22Rv1 (cell line): Measurements from ENCODE around the gene MCM3.

Experiments used
- ZFX ChIP-seq: fragments of 450-650 bp; IDR thresholded peaks from 2 replicates; pipeline ENCODE4 v1.6.1; 2017; ENCODE audit warnings: antibody characterized with exemption, borderline replicate concordance
- TF ChIP-seq, protein P1 (sequence below): fragments of 450-650 bp; IDR thresholded peaks from 2 replicates; pipeline ENCODE4 v1.5.1; 2017; ENCODE audit warnings: mild to moderate bottlenecking

DNA sequence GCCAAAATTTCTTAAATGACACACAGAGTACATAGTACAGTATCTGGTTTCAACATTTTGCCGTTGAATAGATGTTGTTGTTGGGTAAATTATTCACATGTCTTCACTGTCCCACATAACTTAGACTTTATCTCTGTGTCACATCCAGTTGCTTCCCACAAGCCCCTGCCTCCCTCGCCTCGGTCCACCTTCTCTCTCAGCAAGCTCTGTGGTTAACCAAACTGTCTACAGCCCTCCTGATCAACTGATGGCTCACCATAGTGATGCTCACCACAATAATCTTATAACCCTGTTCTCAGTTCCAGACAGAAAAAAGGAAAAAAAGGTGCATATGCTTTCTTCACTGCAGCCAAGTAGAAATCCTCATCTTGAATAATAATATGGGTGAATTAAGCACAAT lies 63.2 kb downstream of the MCM3 start:
- TF ChIP-seq, protein P1, sequence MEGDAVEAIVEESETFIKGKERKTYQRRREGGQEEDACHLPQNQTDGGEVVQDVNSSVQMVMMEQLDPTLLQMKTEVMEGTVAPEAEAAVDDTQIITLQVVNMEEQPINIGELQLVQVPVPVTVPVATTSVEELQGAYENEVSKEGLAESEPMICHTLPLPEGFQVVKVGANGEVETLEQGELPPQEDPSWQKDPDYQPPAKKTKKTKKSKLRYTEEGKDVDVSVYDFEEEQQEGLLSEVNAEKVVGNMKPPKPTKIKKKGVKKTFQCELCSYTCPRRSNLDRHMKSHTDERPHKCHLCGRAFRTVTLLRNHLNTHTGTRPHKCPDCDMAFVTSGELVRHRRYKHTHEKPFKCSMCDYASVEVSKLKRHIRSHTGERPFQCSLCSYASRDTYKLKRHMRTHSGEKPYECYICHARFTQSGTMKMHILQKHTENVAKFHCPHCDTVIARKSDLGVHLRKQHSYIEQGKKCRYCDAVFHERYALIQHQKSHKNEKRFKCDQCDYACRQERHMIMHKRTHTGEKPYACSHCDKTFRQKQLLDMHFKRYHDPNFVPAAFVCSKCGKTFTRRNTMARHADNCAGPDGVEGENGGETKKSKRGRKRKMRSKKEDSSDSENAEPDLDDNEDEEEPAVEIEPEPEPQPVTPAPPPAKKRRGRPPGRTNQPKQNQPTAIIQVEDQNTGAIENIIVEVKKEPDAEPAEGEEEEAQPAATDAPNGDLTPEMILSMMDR: no peak
- TF ChIP-seq ZFX: no peak
